OCI-LY3 (cell line): ENCODE results near the gene SDK1.

Source experiments
- H2AFZ ChIP-seq: fragments of 200-600, 300-600 bp; shearing (Covaris generic); 2 replicates; pipeline ENCODE4 v1.6.0; 2014; ENCODE audit warnings: antibody characterized with exemption, low read depth, low read length
- H3K27ac ChIP-seq: fragments of 200-600, 300-600 bp; sonication (generic); 2 replicates; pipeline ENCODE4 v1.5.1; 2014; ENCODE audit warnings: mild to moderate bottlenecking, low read length, moderate library complexity, mixed read lengths
- H3K27me3 ChIP-seq: fragments of 200-600, 300-600 bp; sonication (generic); 2 replicates; pipeline ENCODE4 v1.6.1; 2014; ENCODE audit warnings: low read depth, low read length, mixed read lengths
- H3K36me3 ChIP-seq: fragments of 200-600, 300-600 bp; sonication (generic); replicated peaks from 2 replicates; pipeline ENCODE3; 2014; ENCODE audit warnings: low read depth, low read length, mixed read lengths
- H3K4me1 ChIP-seq: fragments of 300-600, 200-600 bp; sonication (generic); 2 replicates; pipeline ENCODE4 v1.6.1; 2014; ENCODE audit warnings: low read length, mixed read lengths
- H3K4me2 ChIP-seq: fragments of 200-600, 300-600 bp; sonication (generic); 2 replicates; pipeline ENCODE4 v1.6.1; 2014; ENCODE audit warnings: low read length, mixed read lengths
- H3K4me3 ChIP-seq: fragments of 300-600, 200-600 bp; sonication (generic); 2 replicates; pipeline ENCODE4 v1.5.1; 2014; ENCODE audit warnings: antibody characterized with exemption, mild to moderate bottlenecking, low read length, moderate library complexity
- H3K79me2 ChIP-seq: fragments of 300-600, 200-600 bp; shearing (Covaris generic); 2 replicates; pipeline ENCODE4 v1.6.1; 2014; ENCODE audit warnings: mild to moderate bottlenecking, low read length, mixed read lengths
- H3K9ac ChIP-seq: fragments of 300-600, 200-600 bp; shearing (Covaris generic); 2 replicates; pipeline ENCODE4 v1.6.0; 2014; ENCODE audit warnings: mild to moderate bottlenecking, low read length, moderate library complexity
- H3K9me3 ChIP-seq: fragments of 200-600, 300-600 bp; shearing (Covaris generic); 2 replicates; pipeline ENCODE4 v1.6.1; 2014; ENCODE audit warnings: low read length, mixed read lengths; ENCODE audit not compliant: insufficient read depth
- H4K20me1 ChIP-seq: fragments of 200-600, 300-600 bp; sonication (generic); 2 replicates; pipeline ENCODE4 v1.6.1; 2016; ENCODE audit warnings: low read length, mixed read lengths; ENCODE audit not compliant: insufficient read depth
- EZH2phosphoT487 ChIP-seq: fragments of 200-600 bp; shearing (Covaris generic); IDR thresholded peaks from 2 replicates; pipeline ENCODE4 v1.6.1; 2018; ENCODE audit warnings: antibody characterized with exemption, mixed run types, low read depth
- TF ChIP-seq, protein P1 (sequence below): fragments of 200-600, 300-600 bp; sonication (generic); IDR thresholded peaks from 2 replicates; pipeline ENCODE4 v1.5.1; 2014; ENCODE audit warnings: antibody characterized with exemption, low read length, low read depth

Gene SDK1

DNA sequence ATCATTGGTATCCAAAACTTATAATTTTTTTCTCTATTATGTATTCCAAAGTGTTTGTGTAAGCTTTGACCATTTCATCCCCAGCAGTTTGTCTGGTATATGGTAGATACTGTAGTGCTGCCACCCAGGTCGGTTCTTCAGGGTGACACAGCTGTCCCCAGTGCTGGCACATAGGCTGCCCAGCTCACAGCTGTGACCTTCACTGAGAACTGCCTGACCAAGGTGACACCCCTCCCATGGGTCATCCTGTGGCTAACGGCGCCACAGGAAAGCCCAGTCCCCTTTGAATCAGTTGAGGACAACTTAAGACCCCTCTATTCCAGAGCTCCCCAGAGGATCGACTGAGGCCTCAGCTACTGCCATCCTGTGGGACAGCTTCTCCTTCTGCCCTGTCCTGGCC lies 736.8 kb downstream of the SDK1 start:
- no peaks in the 10 kb centered on the region for H3K27me3 ChIP-seq
- no peak overlapping the region for H3K9ac ChIP-seq
- H4K20me1 ChIP-seq: no peaks in the 10 kb centered on the region
- no peak overlapping the region for H2AFZ ChIP-seq
- no peak overlapping the region for H3K4me3 ChIP-seq
- H3K36me3 ChIP-seq: no peaks in the 10 kb centered on the region
- no peak overlapping the region for H3K4me2 ChIP-seq
- H3K4me1 ChIP-seq: no peaks in the 10 kb centered on the region
- no peak overlapping the region for H3K27ac ChIP-seq
- no peaks in the 10 kb centered on the region for H3K79me2 ChIP-seq
- no peak for TF ChIP-seq EZH2phosphoT487
- TF ChIP-seq, protein P1, sequence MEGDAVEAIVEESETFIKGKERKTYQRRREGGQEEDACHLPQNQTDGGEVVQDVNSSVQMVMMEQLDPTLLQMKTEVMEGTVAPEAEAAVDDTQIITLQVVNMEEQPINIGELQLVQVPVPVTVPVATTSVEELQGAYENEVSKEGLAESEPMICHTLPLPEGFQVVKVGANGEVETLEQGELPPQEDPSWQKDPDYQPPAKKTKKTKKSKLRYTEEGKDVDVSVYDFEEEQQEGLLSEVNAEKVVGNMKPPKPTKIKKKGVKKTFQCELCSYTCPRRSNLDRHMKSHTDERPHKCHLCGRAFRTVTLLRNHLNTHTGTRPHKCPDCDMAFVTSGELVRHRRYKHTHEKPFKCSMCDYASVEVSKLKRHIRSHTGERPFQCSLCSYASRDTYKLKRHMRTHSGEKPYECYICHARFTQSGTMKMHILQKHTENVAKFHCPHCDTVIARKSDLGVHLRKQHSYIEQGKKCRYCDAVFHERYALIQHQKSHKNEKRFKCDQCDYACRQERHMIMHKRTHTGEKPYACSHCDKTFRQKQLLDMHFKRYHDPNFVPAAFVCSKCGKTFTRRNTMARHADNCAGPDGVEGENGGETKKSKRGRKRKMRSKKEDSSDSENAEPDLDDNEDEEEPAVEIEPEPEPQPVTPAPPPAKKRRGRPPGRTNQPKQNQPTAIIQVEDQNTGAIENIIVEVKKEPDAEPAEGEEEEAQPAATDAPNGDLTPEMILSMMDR: no peak
- H3K9me3 ChIP-seq: no peaks in the 10 kb centered on the region

DNA sequence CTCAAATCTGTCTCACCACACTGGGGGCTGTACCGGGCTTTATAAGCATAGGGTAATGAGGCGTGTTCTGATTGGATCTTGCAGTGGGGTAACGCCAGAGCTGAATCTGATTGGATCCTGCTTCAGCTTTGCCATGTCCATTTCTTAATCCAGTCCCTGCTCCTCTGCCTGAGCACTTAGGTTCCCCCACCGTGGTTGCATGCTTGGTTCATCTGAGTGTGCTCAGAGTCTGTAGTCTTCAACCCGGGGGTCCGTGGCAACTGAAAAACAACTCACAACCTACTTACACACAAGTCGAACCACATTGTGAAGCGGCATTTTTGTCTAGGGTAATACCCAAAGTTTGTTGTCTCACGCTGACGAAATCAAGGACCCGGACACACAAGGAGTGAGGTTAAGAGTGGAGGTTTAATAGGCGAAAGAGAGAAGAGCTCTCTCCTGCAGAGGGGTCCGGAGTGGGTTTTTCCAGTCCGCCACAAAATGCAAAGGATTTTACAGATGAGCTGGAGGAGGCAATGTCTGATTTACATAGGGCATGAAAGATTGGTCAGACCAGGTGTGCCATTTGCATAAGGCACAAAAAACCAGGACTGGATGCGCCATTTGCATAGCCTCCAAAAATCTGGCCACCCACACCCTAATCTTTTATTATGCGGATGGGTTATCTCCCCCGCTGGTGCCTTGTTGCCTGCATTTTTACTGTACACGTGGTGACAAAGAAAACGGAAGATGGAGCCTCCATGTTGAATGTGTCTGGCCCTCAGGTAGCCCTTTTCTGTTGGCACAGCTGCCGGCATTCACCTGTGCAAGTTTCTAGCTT lies 739.3 kb downstream of the SDK1 start:
- Histone ChIP-seq H3K36me3 (no peaks in the 10 kb centered on the region), H3K27ac (no peak overlapping the region), H3K9ac (no peak overlapping the region), H2AFZ (no peak overlapping the region), H3K27me3 (no peaks in the 10 kb centered on the region), H3K79me2 (no peaks in the 10 kb centered on the region), H3K4me2 (no peak overlapping the region), H3K4me1 (no peaks in the 10 kb centered on the region), H3K9me3 (no peaks in the 10 kb centered on the region), H3K4me3 (no peak overlapping the region), H4K20me1 (no peaks in the 10 kb centered on the region)
- no peak for TF ChIP-seq EZH2phosphoT487
- TF ChIP-seq, protein P1: no peak

DNA sequence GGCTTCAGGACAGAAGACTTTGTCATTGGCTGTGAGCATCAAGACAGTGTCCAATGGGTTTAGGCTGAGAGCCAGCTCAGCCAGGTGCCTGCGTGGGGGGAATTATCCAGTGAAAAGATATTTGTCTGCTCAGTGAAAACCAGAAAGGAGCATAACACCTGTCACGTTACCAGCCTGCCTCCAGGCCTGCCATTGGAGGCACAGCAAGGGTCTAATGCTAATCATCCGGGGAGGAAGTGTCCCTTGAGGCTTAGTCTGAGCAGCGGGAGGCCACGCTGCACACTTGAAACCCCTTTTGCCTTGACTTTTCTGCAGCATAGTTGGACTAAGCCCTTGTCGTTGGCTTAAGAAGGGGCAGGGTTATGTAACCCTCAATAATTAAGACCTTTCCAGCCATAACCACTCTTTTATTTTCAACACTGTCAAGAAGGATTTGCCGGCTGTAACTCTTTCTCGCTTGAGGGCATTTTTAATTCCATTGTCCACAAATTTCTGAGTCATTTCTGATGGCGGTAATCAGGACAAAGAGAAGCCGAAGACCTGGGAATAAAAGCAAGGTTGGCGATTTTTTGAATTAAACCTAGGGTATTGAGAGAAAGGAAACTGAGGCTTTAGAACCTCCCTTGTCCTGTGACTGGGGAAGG lies 741.5 kb downstream of the SDK1 start:
- Histone ChIP-seq H3K36me3 (no peaks in the 10 kb centered on the region), H3K9ac (no peak overlapping the region), H3K4me2 (no peak overlapping the region), H2AFZ (no peak overlapping the region), H3K79me2 (no peaks in the 10 kb centered on the region), H3K4me3 (no peak overlapping the region), H3K9me3 (no peaks in the 10 kb centered on the region), H3K4me1 (no peaks in the 10 kb centered on the region), H3K27ac (no peak overlapping the region), H3K27me3 (no peaks in the 10 kb centered on the region), H4K20me1 (no peaks in the 10 kb centered on the region)
- TF ChIP-seq, protein P1: no peak
- no peak for TF ChIP-seq EZH2phosphoT487

DNA sequence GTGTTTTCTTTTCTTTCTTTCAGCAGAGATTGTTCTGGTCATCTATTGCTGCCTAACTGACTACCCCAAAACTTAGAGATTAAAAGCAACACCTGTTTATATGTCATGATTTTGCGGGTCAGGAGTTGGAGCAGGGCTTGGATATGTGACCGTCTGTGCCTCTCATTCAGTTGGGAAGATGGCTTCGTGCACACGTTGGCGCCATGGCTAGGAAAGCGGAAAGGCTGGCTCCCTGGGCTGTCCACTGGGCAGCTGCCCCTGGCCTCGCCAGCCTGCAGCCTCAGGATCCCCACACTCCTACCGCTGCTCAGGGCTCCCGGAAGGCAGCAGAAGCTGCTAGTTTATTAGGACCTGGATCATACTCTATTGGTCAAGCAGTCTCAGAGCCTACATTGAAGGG lies 742.9 kb downstream of the SDK1 start:
- Histone ChIP-seq H3K27ac (no peak overlapping the region), H3K79me2 (no peaks in the 10 kb centered on the region), H3K4me3 (no peak overlapping the region), H3K4me2 (no peak overlapping the region), H4K20me1 (no peaks in the 10 kb centered on the region), H3K9ac (no peak overlapping the region), H2AFZ (no peak overlapping the region), H3K4me1 (no peaks in the 10 kb centered on the region), H3K36me3 (no peaks in the 10 kb centered on the region), H3K27me3 (no peaks in the 10 kb centered on the region), H3K9me3 (no peaks in the 10 kb centered on the region)
- TF ChIP-seq, protein P1: no peak
- TF ChIP-seq EZH2phosphoT487: no peak
